GM18520 (cell line): ENCODE results near the gene ADGRL3.

Source experiments
- ATAC-seq: cut with Tn5 transposase; IDR thresholded peaks from one replicate; pipeline ENCODE4 v1.9.1; 2021; ENCODE audit not compliant: unreplicated experiment

The ADGRL3 gene

DNA sequence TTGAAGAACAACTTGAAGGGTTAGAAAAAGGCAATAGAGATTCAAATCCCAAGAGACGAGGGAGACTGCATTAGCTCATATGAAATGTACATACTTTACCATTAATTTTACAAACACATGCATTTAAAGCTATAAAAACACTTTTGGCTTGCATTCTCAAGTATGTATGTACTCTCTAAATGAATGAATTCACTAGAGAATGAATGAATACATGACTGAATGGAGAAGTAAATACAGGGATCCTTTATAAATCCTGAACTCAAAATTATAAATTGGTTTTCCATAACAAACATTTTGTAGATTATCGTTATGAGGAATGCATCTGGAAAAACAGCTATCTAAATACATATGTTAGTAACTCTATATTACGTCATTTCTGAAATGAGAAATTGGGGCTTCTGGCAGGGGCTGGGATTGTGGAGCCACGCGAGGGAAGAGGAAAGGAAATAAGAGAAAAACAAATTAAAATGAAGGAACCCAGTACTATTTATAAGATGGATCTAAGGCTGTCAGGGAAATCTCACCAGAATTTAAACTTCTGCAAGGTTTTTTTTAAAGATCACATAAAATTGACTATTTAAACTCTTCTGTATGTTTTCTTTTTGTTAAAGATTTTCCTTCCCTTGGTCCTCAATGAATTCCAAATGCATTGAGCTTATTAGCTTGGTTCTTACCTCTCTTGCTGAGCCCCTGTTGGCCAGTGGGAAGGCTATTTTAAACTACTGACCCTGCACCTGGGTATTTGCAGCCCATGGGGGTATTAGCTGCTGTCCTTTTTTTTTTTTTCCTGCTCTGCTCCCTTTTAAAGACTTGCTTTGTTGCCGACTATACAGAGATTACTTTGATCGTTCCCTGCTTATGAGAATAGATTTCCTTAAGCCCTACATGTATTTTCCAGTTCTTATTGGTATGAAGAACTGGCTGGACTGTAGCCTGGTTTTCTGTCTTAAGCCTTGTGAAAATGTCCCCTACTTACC is 207.8 kb downstream of the ADGRL3 start:
- no peak for ATAC-seq

GRCh38 chr4:61408861-61409260 is 208.7 kb downstream of the ADGRL3 start:
- no peak for ATAC-seq

GRCh38 chr4:61411241-61411640 is 211.1 kb downstream of the ADGRL3 start:
- ATAC-seq, result no peak

GRCh38 chr4:61425315-61425714 is 225.2 kb downstream of the ADGRL3 start:
- no peak for ATAC-seq

DNA sequence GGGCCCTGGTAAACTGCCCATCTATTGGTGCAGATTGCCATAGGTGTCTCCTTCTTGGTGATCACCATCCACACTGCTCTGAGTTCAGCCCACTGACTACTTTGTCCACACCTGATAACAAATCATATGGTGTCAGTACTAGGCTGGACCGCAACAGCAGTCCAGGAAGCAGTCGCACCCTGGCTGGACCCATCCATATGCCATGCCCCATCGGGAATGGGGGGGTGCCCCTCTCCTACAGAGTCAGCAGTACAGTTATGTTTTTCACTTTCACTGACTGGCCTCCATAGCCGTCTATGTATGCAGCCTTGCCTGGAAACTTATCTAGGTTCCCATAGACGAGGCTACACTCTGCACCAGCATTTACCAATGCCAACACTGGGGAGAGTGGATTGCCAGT is 226.1 kb downstream of the ADGRL3 start:
- no peak for ATAC-seq

DNA sequence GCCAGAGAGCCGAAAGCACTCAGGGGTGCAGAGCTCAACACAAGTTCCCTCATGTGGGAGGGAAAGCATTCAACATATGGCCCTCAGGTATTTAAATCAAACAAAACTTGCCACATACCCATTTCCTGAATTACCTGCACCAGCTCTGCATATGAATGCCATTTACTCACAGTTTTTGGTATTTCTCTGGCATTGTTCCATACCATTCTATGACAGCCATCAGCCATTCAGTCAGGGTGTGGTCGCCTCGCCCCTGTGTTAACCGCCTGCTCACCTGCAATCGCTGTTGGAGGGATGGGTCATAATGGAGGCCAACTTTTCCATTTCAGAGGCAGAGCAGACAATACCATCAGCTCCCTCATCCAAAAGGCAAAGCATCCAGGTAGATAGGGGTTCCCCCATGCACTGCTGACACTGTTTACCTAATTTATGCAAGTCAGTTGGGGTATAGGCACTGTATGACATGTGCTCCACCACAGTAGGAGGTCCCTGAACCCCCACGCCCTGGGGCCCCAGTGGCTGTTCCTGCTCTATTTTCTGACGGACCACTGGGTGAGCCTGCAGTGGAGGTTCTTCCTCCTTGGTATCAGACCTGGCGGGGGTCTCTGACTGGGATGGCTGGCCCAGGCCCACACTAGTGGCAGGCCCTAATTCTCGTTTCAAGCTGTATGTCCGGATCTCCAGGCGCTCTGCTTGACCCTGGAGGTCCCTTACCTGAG is 227.1 kb downstream of the ADGRL3 start:
- no peak for ATAC-seq

DNA sequence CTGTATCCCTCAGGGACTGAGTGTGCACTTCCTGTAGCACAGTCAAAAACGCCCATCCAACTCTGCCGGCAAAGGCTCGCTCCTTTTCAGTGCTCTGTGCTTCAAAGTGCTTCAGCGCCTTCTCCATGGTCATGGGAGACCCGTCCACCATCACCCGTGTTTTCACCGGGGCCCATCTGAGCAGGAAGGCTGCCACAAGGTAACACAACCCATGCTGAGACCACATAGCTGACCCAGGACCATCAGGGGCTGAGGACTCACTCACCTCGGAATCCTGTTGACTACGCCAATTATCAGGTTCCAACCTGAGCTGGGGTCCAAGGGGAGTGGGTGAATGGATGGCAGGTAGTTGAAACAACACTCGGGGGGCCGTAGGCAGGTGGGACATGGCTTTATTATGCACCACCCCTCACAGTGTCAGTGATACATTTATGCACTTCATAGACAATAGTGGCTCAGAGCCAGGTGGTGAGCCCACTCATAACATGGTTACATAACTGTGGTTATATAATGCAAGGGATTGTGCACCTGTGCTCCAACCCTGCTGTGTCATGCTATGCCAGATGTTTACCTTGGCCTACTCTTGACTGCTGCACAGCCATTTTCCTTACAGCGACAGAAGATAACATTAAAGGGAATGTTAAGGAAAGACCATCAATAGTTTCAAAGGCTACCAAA is 227.8 kb downstream of the ADGRL3 start:
- no peak for ATAC-seq

DNA sequence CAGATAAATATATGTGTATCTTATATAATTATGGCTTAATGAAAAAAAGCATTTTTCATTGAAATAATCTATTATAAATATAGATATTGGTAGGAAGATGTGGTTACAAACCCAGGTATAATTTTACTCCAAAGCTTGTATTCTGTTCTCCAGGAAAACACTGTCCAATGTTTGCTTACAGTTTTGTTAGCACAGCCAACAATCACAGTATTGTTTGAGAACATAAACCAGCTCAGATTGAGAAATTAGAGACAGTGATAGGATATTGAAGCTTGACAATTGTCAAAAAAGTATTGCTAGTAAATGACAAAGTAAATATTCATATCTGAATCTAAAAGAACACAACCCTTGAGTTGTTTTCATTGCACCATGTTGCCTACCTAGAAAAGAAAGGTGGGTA is 228.8 kb downstream of the ADGRL3 start:
- no peak for ATAC-seq

- ATAC-seq, result no peak
Observed at GRCh38 chr4:61431131-61431530, 231.0 kb downstream of the ADGRL3 start.

- no peak for ATAC-seq
Observed at GRCh38 chr4:61437923-61438322, 237.8 kb downstream of the ADGRL3 start.

DNA sequence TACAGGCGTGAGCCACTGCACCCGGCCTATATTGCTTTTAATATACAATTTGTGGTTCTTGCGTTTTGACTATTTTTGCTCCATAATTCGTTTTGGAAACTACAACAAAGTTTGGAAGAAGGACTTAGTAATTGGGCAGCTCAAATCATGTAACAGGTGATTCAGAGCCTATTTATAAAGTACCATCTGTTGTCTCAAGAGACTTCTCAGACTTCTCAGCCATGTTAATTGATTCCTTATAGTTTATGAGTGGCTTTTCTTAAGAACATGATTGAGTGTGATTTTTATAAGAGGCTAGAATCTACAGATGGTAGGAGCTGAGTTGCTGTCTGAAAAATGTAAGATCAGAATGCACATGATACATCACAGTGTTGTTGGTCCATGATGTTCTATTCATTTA is 240.2 kb downstream of the ADGRL3 start:
- ATAC-seq, result no peak

GRCh38 chr4:61442936-61443335 is 242.8 kb downstream of the ADGRL3 start:
- ATAC-seq, result no peak

DNA sequence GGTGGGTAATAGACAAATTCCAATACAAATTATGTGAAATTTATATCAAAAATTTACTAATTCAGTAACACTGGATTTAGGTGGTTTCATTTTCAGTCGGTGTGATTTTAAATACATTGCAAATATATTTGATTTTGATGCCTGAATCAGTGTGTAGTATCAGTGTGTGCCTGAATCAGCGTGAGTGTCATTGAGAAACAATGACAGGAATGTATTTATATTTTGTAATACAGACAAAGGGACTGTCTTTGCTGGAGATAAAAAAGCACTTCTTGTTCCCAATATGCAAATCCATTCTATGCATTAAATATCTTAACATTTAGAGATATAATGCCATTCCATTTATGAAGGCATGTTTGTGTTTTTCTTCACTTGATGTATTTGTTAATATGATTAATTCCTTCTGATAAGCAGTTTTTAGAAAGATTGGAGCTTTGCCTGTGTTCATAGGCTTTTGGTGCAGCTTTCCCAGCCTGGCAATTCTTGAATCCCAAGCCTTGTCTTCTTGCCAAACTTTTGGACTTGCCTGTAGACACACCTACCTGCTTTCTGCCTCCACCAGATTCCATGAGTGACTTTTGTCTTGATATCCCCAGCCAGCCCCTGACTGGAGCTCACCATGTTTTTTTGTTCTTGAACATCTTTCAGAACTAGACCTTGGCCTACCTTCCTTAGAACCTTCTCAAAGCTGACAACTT is 243.8 kb downstream of the ADGRL3 start:
- no peak for ATAC-seq

DNA sequence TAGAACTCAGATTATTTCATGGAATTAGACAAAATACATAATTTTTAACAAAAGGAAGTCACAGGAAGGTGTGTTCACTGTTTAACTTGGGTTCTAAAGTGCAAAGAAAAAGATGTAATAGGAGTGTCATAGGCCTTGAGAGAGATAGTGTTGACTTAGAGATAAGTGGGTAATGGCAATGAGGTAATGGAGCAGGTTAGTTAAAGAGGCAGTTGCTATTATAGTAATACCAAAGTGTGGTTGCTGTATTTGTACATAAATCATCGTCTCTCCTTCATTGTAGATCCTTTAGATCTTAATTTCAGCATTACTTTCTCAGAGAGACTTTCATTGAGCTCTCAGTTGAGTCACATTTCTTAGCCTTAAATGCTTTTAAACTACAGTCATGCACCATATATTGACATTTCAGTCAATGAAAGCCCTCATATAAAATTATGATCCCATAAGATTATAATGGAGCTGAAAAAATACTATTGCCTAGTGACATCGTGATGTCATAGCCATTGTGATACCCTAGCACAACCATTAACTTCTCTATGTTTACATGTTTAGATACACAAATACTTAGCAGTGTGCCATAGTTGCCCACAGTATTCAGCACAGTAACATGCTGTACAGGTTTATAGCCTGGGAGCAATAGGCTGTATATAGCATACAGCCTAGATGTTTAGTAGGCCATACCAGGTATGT is 245.4 kb downstream of the ADGRL3 start:
- ATAC-seq, result no peak

DNA sequence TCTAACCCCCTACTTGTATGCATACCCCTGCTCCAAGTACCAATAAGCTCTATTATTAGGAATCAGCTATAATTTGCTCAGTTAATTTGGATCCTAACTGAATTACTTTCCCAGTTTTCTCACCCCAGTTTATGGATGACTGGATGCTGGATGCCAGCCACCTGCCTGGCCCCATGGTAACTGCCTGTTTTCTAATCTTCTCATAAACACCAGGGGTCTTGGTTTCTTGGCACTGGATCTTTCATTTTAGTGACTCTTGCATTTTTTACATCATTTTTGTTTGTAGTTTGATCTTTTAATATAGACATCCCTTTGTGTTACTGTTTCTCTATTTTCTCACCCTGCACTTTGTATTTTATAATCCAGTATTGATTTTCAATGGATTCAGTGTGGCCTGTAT is 246.8 kb downstream of the ADGRL3 start:
- ATAC-seq, result no peak

- no peak for ATAC-seq
Observed at GRCh38 chr4:61447918-61448317, 247.8 kb downstream of the ADGRL3 start.

DNA sequence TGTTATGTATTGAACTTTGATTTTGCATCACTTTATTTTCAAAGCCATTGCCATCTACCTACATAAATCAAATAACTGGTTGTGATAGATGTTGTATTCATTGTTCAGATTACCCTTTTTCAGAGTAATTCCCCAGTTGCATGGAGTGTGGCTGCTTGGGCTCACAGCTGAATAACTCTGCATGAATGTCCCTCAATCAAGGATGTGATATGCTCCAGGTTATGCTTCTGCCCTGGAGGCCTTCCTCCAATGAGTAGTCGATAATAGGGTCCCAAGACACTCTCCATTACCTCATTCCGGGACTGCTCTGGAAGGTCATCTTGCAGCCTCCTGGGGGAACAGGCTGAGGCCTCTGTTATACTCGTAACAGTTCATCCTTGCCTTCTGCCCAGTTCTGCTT is 251.8 kb downstream of the ADGRL3 start:
- no peak for ATAC-seq

DNA sequence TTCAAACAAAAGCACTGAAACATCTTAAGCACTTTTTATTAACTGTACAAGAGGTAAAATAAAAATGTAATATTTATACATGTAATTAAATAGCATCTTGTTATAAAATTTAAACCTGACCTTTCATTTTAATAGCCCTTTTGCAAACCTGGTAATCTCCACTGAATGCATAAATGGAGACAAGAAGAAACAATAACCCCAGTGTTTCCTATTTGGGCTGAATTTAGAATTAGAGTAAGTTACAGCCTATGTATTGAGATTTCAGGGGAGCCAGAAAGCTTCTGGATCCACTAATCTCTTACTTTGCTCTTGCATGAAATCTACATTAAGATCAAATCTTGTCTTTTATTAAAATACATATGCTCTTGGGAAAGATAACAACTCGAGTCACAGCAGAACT is 261.8 kb downstream of the ADGRL3 start:
- ATAC-seq, result no peak

- ATAC-seq, result no peak
Observed at GRCh38 chr4:61462451-61463326, 262.6 kb downstream of the ADGRL3 start.
